IMR-90 (cell line): ENCODE results near the gene NFIX. TPM values are rescaled to one million over a fixed set of nuclear protein-coding genes. Genes with fewer than 3 reads are reported as not detected.

Source experiments
- ATAC-seq: fragments of 200-7000 bp; cut with Tn5 transposase; 2 replicates; pipeline ENCODE4 v1.9.1; 2020; ENCODE audit warnings: low read depth, mild to moderate bottlenecking, moderate library complexity
- BruUV-seq: library from RNA; stranded (reverse); fragments of 400-500 nt; replicated peaks from 2 replicates; lab custom pipeline; 2021; lab: Mats Ljungman, UMichigan
- CTCF ChIA-PET: fragments of 300-600 bp; formaldehyde crosslinking; extraction: SDS; loops from one replicate; lab custom pipeline; 2021; ENCODE audit warnings: antibody characterized with exemption; lab: Yijun Ruan, JAX
- POLR2A ChIA-PET: fragments of 300-600 bp; sonication (Branson Sonifier 250); formaldehyde crosslinking; loops from one replicate; lab custom pipeline; 2022; ENCODE audit warnings: antibody characterized with exemption; ENCODE audit not compliant: unreplicated experiment; lab: Charles Lee
- DNase-seq: peaks from one replicate; pipeline ENCODE4 v3.0.0; 2013
- H2AFZ ChIP-seq: replicated peaks from 2 replicates; pipeline ENCODE3; 2013; ENCODE audit warnings: low read length, mild to moderate bottlenecking; ENCODE audit not compliant: poor library complexity
- H2AK5ac ChIP-seq: 2 replicates; pipeline ENCODE4 v1.6.1; 2013; ENCODE audit warnings: low read depth, low read length, inconsistent platforms
- H2AK9ac ChIP-seq: replicated peaks from 2 replicates; pipeline ENCODE3; 2013; ENCODE audit warnings: mild to moderate bottlenecking, low read depth, low read length, moderate library complexity; ENCODE audit not compliant: poor library complexity
- H2BK120ac ChIP-seq: 2 replicates; pipeline ENCODE4 v1.6.1; 2013; ENCODE audit warnings: low read depth, low read length, inconsistent platforms
- H2BK15ac ChIP-seq: 3 replicates; pipeline ENCODE4 v1.6.1; 2013; ENCODE audit warnings: low read depth, low read length, inconsistent platforms
- H2BK20ac ChIP-seq: 2 replicates; pipeline ENCODE4 v1.6.1; 2013; ENCODE audit warnings: low read depth, mild to moderate bottlenecking, inconsistent platforms, low read length, moderate library complexity
- H2BK5ac ChIP-seq: 2 replicates; pipeline ENCODE4 v1.6.1; 2013; ENCODE audit warnings: mild to moderate bottlenecking, low read depth, low read length, inconsistent platforms; ENCODE audit not compliant: poor library complexity, severe bottlenecking
- H3K14ac ChIP-seq: replicated peaks from 2 replicates; pipeline ENCODE4 v1.6.1; 2013; ENCODE audit warnings: low read depth, low read length, inconsistent platforms
- H3K18ac ChIP-seq: 2 replicates; pipeline ENCODE4 v1.6.1; 2013; ENCODE audit warnings: low read depth, low read length, control low read depth
- H3K23ac ChIP-seq: 2 replicates; pipeline ENCODE4 v1.6.1; 2013; ENCODE audit warnings: low read depth, low read length, inconsistent platforms
- H3K27ac ChIP-seq: 2 replicates; pipeline ENCODE4 v1.5.1; 2013; ENCODE audit warnings: mild to moderate bottlenecking, control low read depth, low read length; ENCODE audit not compliant: insufficient read depth
- H3K27me3 ChIP-seq: 2 replicates; pipeline ENCODE4 v1.6.1; 2013; ENCODE audit warnings: low read length; ENCODE audit not compliant: control insufficient read depth, insufficient read depth
- H3K36me3 ChIP-seq: 2 replicates; pipeline ENCODE4 v1.6.1; 2013; ENCODE audit warnings: low read length, mixed read lengths; ENCODE audit not compliant: control insufficient read depth, insufficient read depth
- H3K4ac ChIP-seq: 2 replicates; pipeline ENCODE4 v1.6.1; 2013; ENCODE audit warnings: low read depth, low read length, inconsistent platforms
- H3K4me1 ChIP-seq: 2 replicates; pipeline ENCODE4 v1.6.1; 2013; ENCODE audit warnings: low read length, mixed read lengths; ENCODE audit not compliant: control insufficient read depth, insufficient read depth
- H3K4me2 ChIP-seq: 2 replicates; pipeline ENCODE4 v1.6.1; 2013; ENCODE audit warnings: low read depth, mild to moderate bottlenecking, control low read depth, low read length, moderate library complexity
- H3K4me3 ChIP-seq: 2 replicates; pipeline ENCODE4 v1.5.1; 2013; ENCODE audit warnings: low read depth, mild to moderate bottlenecking, control low read depth, low read length, moderate library complexity; ENCODE audit not compliant: insufficient read depth
- H3K56ac ChIP-seq: 2 replicates; pipeline ENCODE4 v1.6.1; 2013; ENCODE audit warnings: low read length, inconsistent platforms; ENCODE audit not compliant: insufficient read depth; ENCODE audit errors: extremely low read depth
- H3K79me1 ChIP-seq, 2 experiments: 2 replicates each; pipeline ENCODE4 v1.6.1; 2013; ENCODE audit warnings: low read length in 2 of 2, inconsistent platforms in 1 of 2, low read depth in 1 of 2
- H3K9ac ChIP-seq: 2 replicates; pipeline ENCODE4 v1.6.1; 2013; ENCODE audit warnings: low read depth, low read length, control low read depth
- H3K9me1 ChIP-seq: 2 replicates; pipeline ENCODE4 v1.6.1; 2013; ENCODE audit warnings: low read length, inconsistent platforms; ENCODE audit not compliant: insufficient read depth
- H3K9me3 ChIP-seq: 2 replicates; pipeline ENCODE4 v1.6.1; 2013; ENCODE audit warnings: low read length; ENCODE audit not compliant: control insufficient read depth, insufficient read depth
- H4K20me1 ChIP-seq: 2 replicates; pipeline ENCODE4 v1.6.1; 2013; ENCODE audit warnings: low read length, inconsistent platforms; ENCODE audit not compliant: insufficient read depth
- H4K5ac ChIP-seq: 2 replicates; pipeline ENCODE4 v1.6.1; 2013; ENCODE audit warnings: mild to moderate bottlenecking, low read depth, low read length, control low read depth
- H4K8ac ChIP-seq, 2 experiments: 2 replicates each; pipeline ENCODE4 v1.6.1; 2013; ENCODE audit warnings: low read depth in 2 of 2, low read length in 2 of 2, control low read depth in 1 of 2, inconsistent platforms in 1 of 2
- H4K91ac ChIP-seq: 2 replicates; pipeline ENCODE4 v1.6.1; 2013; ENCODE audit warnings: low read depth, low read length, inconsistent platforms; ENCODE audit not compliant: insufficient read depth
- MAFK ChIP-seq: IDR thresholded peaks from 2 replicates; pipeline ENCODE4 v1.6.1; 2012; ENCODE audit warnings: low read depth, low read length, improper control_type of control experiment
- NFE2L2 ChIP-seq: fragments of 150-350 bp; IDR thresholded peaks from 2 replicates; pipeline ENCODE4 v1.6.1; 2016; ENCODE audit warnings: low read depth, mild to moderate bottlenecking, low read length
- RFX5 ChIP-seq: IDR thresholded peaks from 2 replicates; pipeline ENCODE4 v1.8.0; 2012; ENCODE audit warnings: low read depth, mild to moderate bottlenecking, low read length, moderate library complexity
- SMC3 ChIP-seq: fragments of 150-350 bp; IDR thresholded peaks from 2 replicates; pipeline ENCODE4 v1.6.1; 2016; ENCODE audit warnings: low read depth, mild to moderate bottlenecking, antibody characterized with exemption, low read length, moderate library complexity
- WGBS, 2 experiments: methylation state at CpG; one replicate each; pipeline versions ENCODE4 v1.1.5 to v1.1.7; 2013; ENCODE audit warnings: missing lambda C conversion rate in 2 of 2; ENCODE audit not compliant: insufficient read length in 1 of 2; ENCODE audit errors: extremely low coverage in 2 of 2; 5-methylcytosine and 5-hydroxymethylcytosine counted together
- dilution Hi-C: fragments of 300-500 bp; cut with HindIII; formaldehyde crosslinking; loops from one replicate; pipeline ENCODE4 v1.14.3; 2018; ENCODE audit warnings: low sequenced_read_pairs; ENCODE audit not compliant: unreplicated experiment
- in situ Hi-C: fragments of 300-500 bp; cut with MboI; formaldehyde crosslinking; loops from 3 replicates; pipeline ENCODE4 v1.14.3; 2019; ENCODE audit warnings: low sequenced_read_pairs, inconsistent platforms, mixed read lengths
- intact Hi-C: fragments of 100-400 bp; cut with micrococcal nuclease; formaldehyde crosslinking; loops from 2 replicates; pipeline ENCODE4 v1.10.0; 2022
- polyA plus RNA-seq, 3 experiments: library from polyadenylated mRNA; depleted of rRNA; stranded (reverse); fragments of >200 nt; gene quantifications; 2 replicates each; pipeline ENCODE4 v1.2.3, GENCODE V29; 2012; ENCODE audit warnings: low replicate concordance in 1 of 3
- total RNA-seq: library from RNA; depleted of rRNA; stranded (reverse); fragments of >200 nt; gene quantifications from 2 replicates; pipeline ENCODE4 v1.2.3, GENCODE V29; 2012
- TF ChIP-seq, protein P1 (sequence below): fragments of 150-350 bp; IDR thresholded peaks from 2 replicates; pipeline ENCODE4 v1.6.1; 2017; ENCODE audit warnings: mild to moderate bottlenecking, antibody characterized with exemption, low read length, low read depth

NFIX gene
- total and polyA plus RNA-seq, 2 of the 4 experiments (the other 2 are of a cell fraction) = 10.2 to 47.7 TPM

GRCh38 chr19:13082192-13083007 is 87.1 kb downstream of the NFIX start (continued):
- peak; percentile 44; the same call in 1 of the 2 replicates for TF ChIP-seq SMC3

GRCh38 chr19:13083008-13083404 is 87.7 kb downstream of the NFIX start:
- H3K9me3 ChIP-seq = no peaks in the 10 kb centered on the region
- peaks cover 51% of the 10 kb centered on the region for H3K36me3 ChIP-seq
- H4K5ac ChIP-seq = no peak overlapping the region
- no peak overlapping the region for H4K8ac ChIP-seq
- no peak for ATAC-seq
- no peaks in the 10 kb centered on the region for H3K27me3 ChIP-seq
- H3K79me1 ChIP-seq = peaks cover 0 to 30% of the 10 kb centered on the region in 2 experiments; a peak in 2 of 4 replicates
- H2AK9ac ChIP-seq = no peak overlapping the region
- no peak for DNase-seq
- BruUV-seq = no TSS peak
- H2BK120ac ChIP-seq = no peak overlapping the region
- TF ChIP-seq MAFK (no peak), NFE2L2 (no peak), SMC3 (no peak), RFX5 (no peak)
- TF ChIP-seq, protein P1, sequence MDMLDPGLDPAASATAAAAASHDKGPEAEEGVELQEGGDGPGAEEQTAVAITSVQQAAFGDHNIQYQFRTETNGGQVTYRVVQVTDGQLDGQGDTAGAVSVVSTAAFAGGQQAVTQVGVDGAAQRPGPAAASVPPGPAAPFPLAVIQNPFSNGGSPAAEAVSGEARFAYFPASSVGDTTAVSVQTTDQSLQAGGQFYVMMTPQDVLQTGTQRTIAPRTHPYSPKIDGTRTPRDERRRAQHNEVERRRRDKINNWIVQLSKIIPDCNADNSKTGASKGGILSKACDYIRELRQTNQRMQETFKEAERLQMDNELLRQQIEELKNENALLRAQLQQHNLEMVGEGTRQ = no peak
- H3K4me2 ChIP-seq = no peak overlapping the region
- no peak overlapping the region for H3K23ac ChIP-seq
- in situ Hi-C loops = no loop called here
- H2AFZ ChIP-seq = no peak overlapping the region
- dilution Hi-C loops = no loop called here
- H3K9ac ChIP-seq = no peak overlapping the region
- H3K14ac ChIP-seq = no peak overlapping the region
- intact Hi-C loops = no loop called here
- H3K4me3 ChIP-seq = no peak overlapping the region
- H2AK5ac ChIP-seq = no peak overlapping the region
- no peak overlapping the region for H3K18ac ChIP-seq
- no peak overlapping the region for H4K91ac ChIP-seq
- ChIA-PET CTCF (no interaction called here), POLR2A (no interaction called here)
- no peak overlapping the region for H2BK15ac ChIP-seq
- no peak overlapping the region for H2BK5ac ChIP-seq
- H3K56ac ChIP-seq = no peak overlapping the region
- 75% methylated on average over 2 of the region's 7 CpGs; no CpG with 5 or more reads in 1 of the 2 experiments for WGBS, 2 experiments
- no peak overlapping the region for H3K4ac ChIP-seq
- H4K20me1 ChIP-seq = peaks cover 3% of the 10 kb centered on the region; the same call in 1 of the 2 replicates
- no peak overlapping the region for H3K27ac ChIP-seq
- no peak overlapping the region for H2BK20ac ChIP-seq
- H3K4me1 ChIP-seq = peaks cover 28% of the 10 kb centered on the region
- H3K9me1 ChIP-seq = peaks cover 4% of the 10 kb centered on the region
